ENCODE measurements around the gene KCND3. TPM values are rescaled to one million over a fixed set of nuclear protein-coding genes. Genes with fewer than 3 reads are reported as not detected.
A peak's percentile ranks its signal among the peaks of the same experiment; 100 is the strongest.

KCND3 gene
- total and polyA plus RNA-seq, 2 experiments from 2014 or later = 0.16 to 0.33 TPM

DNA sequence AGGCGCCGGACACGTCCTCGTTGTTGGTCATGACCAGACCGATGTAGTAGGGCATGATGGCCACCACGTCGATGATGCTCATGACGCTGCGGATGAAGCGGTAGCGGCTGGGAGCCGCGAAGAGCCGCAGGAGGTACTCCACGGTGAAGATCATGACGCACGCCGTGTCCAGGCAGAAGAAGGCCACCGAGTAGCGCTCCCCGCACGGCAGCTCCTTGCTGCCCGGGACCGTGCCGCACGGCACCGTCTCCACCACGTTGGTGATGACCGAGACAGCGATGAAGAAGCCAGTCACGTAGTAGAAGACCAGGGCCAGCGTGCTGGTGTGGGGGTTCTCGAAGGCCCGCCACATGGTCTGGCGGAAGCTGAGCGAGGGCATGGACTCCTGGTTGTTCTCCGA is 7.6 kb downstream of the KCND3 start:
- H3K36me3 ChIP-seq = no peaks in the 10 kb centered on the region
- TF ChIP-seq, protein P1, sequence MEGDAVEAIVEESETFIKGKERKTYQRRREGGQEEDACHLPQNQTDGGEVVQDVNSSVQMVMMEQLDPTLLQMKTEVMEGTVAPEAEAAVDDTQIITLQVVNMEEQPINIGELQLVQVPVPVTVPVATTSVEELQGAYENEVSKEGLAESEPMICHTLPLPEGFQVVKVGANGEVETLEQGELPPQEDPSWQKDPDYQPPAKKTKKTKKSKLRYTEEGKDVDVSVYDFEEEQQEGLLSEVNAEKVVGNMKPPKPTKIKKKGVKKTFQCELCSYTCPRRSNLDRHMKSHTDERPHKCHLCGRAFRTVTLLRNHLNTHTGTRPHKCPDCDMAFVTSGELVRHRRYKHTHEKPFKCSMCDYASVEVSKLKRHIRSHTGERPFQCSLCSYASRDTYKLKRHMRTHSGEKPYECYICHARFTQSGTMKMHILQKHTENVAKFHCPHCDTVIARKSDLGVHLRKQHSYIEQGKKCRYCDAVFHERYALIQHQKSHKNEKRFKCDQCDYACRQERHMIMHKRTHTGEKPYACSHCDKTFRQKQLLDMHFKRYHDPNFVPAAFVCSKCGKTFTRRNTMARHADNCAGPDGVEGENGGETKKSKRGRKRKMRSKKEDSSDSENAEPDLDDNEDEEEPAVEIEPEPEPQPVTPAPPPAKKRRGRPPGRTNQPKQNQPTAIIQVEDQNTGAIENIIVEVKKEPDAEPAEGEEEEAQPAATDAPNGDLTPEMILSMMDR (IDR thresholded peaks at IDR 0.05; ENCODE audit: low read depth, low read length) = no peak
- H3K4me3 ChIP-seq = no peak overlapping the region
- no peaks in the 10 kb centered on the region for H3K9me3 ChIP-seq (ENCODE audit: low read depth)
- no peak for DNase-seq (ENCODE audit: low read depth in 1 of 2, low spot score in 1 of 2)
- H3K27ac ChIP-seq = no peak overlapping the region
- H3K4me1 ChIP-seq (ENCODE audit: low read depth) = peaks cover 2% of the 10 kb centered on the region
- peaks cover 87% of the 10 kb centered on the region for H3K27me3 ChIP-seq

DNA sequence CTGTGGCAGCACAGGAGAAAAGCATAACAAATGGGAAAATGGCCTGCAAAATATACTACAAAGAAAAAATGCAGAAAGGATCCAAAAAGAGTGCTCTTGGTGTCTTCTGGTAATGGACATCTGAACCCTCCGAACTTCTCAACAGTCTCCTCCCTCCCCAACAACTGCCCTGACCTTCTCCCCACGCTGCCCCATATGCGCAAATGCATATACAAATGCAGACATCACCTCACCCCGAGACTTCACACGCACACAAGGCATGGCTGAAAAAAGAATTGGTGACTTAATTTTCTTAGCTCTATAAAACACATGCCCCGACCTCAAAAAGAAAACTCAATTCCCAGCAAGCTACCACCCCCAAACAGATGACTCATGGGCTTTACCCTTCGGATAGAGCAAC is 8.4 kb downstream of the KCND3 start:
- H3K4me1 ChIP-seq (ENCODE audit: low read depth) = peaks cover 3% of the 10 kb centered on the region
- no peak overlapping the region for H3K4me3 ChIP-seq
- H3K9me3 ChIP-seq (ENCODE audit: low read depth) = no peaks in the 10 kb centered on the region
- H3K27me3 ChIP-seq = peaks cover 83% of the 10 kb centered on the region
- no peak overlapping the region for H3K27ac ChIP-seq
- no peaks in the 10 kb centered on the region for H3K36me3 ChIP-seq
- no peak for DNase-seq (ENCODE audit: low read depth in 1 of 2, low spot score in 1 of 2)
- TF ChIP-seq, protein P1 (IDR thresholded peaks at IDR 0.05; ENCODE audit: low read depth, low read length) = no peak

DNA sequence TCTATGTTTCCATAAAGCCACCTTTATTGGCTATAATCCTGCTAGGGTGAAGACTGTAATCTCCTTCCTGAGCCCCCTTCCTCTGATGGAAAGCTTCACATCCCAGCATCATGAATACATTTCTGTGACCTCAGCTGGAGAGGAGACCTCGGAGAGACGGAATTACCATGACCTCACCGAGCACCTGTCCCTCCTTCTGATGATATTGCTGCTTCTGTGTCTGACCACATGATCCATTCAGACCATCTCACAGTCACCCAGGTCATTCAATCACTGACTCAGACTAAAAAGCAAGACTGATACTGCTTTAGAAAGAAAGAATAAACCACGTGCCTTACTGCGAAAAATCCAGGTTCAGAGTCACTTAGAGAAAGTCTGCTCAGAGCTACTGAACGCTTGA is 8.8 kb downstream of the KCND3 start:
- no peak overlapping the region for H3K27ac ChIP-seq
- peaks cover 83% of the 10 kb centered on the region for H3K27me3 ChIP-seq
- no peak overlapping the region for H3K4me3 ChIP-seq
- H3K4me1 ChIP-seq (ENCODE audit: low read depth) = peaks cover 3% of the 10 kb centered on the region
- TF ChIP-seq, protein P1 (IDR thresholded peaks at IDR 0.05; ENCODE audit: low read depth, low read length) = no peak
- no peak for DNase-seq (ENCODE audit: low read depth in 1 of 2, low spot score in 1 of 2)
- no peaks in the 10 kb centered on the region for H3K36me3 ChIP-seq
- no peaks in the 10 kb centered on the region for H3K9me3 ChIP-seq (ENCODE audit: low read depth)

- TF ChIP-seq, protein P1 (IDR thresholded peaks at IDR 0.05; ENCODE audit: low read depth, low read length) = no peak
- Histone ChIP-seq H3K27ac (no peak overlapping the region), H3K4me3 (no peak overlapping the region), H3K4me1 (ENCODE audit: low read depth) (peaks cover 3% of the 10 kb centered on the region), H3K9me3 (ENCODE audit: low read depth) (no peaks in the 10 kb centered on the region), H3K27me3 (peaks cover 82% of the 10 kb centered on the region), H3K36me3 (no peaks in the 10 kb centered on the region)
- no peak for DNase-seq (ENCODE audit: low read depth in 1 of 2, low spot score in 1 of 2)
Observed at GRCh38 chr1:111978695-111979094, 10.8 kb downstream of the KCND3 start.

DNA sequence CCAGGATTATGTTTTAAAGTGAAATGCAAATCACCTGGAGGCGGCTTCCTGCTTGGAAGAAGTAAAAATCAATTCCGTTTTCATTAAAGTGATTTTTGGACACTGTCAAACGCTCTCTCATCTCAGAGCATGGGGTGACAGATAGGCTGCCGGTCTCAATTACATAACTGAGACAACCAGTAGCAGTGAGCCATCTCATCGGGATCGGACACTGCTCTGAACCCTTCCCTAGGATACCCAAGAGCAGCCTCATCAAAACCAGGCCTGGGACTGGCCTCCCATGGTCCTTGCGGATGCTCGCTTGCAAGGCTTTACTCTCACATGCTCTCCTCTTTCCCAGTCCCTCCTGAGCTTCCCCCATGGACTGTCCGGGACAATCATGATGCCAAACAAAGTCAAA is 12.1 kb downstream of the KCND3 start:
- H3K4me3 ChIP-seq = no peak overlapping the region
- no peak overlapping the region for H3K27ac ChIP-seq
- peaks cover 82% of the 10 kb centered on the region for H3K27me3 ChIP-seq
- no peak for DNase-seq (ENCODE audit: low read depth in 1 of 2, low spot score in 1 of 2)
- H3K4me1 ChIP-seq (ENCODE audit: low read depth) = peaks cover 3% of the 10 kb centered on the region
- no peaks in the 10 kb centered on the region for H3K9me3 ChIP-seq (ENCODE audit: low read depth)
- H3K36me3 ChIP-seq = no peaks in the 10 kb centered on the region
- TF ChIP-seq, protein P1 (IDR thresholded peaks at IDR 0.05; ENCODE audit: low read depth, low read length) = no peak

DNA sequence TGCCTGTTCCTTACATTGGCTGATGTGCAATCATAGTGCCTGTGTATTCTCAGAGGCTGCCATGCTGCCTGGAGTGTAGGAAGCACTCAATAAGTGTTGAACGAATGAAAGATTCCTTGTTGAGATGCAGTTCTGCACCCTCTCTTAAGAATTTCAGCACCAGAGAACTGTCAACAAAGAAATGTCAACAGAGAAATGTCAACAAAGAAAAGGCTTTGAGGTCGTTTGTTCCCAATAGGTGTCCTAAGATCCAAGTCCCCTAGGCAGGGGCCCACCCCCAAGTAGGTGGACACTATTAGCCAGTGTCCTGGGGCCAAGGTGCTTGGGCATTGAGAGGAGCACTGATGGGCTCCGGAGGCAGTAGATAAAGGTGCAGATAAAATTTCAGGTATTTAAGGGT is 12.6 kb downstream of the KCND3 start:
- Histone ChIP-seq H3K36me3 (no peaks in the 10 kb centered on the region), H3K9me3 (ENCODE audit: low read depth) (no peaks in the 10 kb centered on the region), H3K27ac (no peak overlapping the region), H3K4me1 (ENCODE audit: low read depth) (peaks cover 3% of the 10 kb centered on the region), H3K27me3 (peaks cover 81% of the 10 kb centered on the region), H3K4me3 (no peak overlapping the region)
- DNase-seq (ENCODE audit: low read depth in 1 of 2, low spot score in 1 of 2) = peak in 1 of 2 donors; percentile 18
- TF ChIP-seq, protein P1 (IDR thresholded peaks at IDR 0.05; ENCODE audit: low read depth, low read length) = no peak

Measured in cardiac muscle cell (in vitro differentiated cells and primary cell).